ENCODE data around the gene TMOD2.

DNA sequence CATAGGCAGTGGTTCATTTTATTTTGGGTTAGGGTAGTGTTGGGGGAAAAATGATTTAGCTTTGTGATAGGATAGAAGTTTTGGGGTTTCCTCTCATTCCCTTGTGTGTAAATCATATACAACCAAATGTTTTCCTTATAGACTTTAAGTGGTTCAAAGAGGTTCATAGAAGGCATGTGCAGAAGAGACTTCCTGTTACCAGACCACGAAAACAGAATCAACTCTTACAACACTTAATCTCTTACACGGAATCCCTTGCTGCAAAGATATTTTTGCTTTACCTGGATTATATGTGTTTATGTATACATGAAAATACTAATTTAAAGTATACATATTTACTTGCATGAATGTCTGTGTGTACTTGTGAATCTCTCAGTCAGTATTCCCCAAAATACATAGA, 2.9 kb downstream of the TMOD2 start:
- TF ChIP-seq CEBPB (IDR thresholded peaks at IDR 0.05) (no peak), FOXM1 (IDR thresholded peaks at IDR 0.05; ENCODE audit: borderline replicate concordance, low read depth) (no peak), USF1 (IDR thresholded peaks at IDR 0.05) (no peak), TCF12 (IDR thresholded peaks at IDR 0.05; ENCODE audit: low read depth) (no peak)

All from Ishikawa (cell line).